K562 (cell line): ENCODE measurements around the gene TMEM176A. TPM values are rescaled to one million over a fixed set of nuclear protein-coding genes. Genes with fewer than 3 reads are reported as not detected.

Source experiments
- BMI1 ChIP-seq: fragments of 150-350 bp; IDR thresholded peaks from 2 replicates; pipeline ENCODE4 v1.6.1; 2014; ENCODE audit warnings: low read length
- DACH1 ChIP-seq: fragments of 450-650 bp; IDR thresholded peaks from 2 replicates; pipeline ENCODE4 v1.6.1; 2018; ENCODE audit not compliant: partially characterized antibody
- EHMT2 ChIP-seq: fragments of 450-650 bp; IDR thresholded peaks from 2 replicates; pipeline ENCODE4 v1.6.1; 2018; ENCODE audit warnings: antibody characterized with exemption
- ESRRA ChIP-seq: fragments of 450-650 bp; IDR thresholded peaks from 2 replicates; pipeline ENCODE4 v1.6.1; 2014; ENCODE audit warnings: low read depth, mild to moderate bottlenecking, moderate library complexity, borderline replicate concordance
- ETV5 ChIP-seq: sonication (generic); formaldehyde crosslinking; IDR thresholded peaks from 2 replicates; pipeline ENCODE4 v1.4.0; 2020; ENCODE audit warnings: low read depth, mild to moderate bottlenecking, missing genetic modification reagents
- EZH2 ChIP-seq: IDR thresholded peaks from 2 replicates; pipeline ENCODE4 v1.6.1; 2012; ENCODE audit warnings: low read depth, mild to moderate bottlenecking, inconsistent platforms, low read length, borderline replicate concordance
- GABPB1 ChIP-seq: sonication (generic); formaldehyde crosslinking; IDR thresholded peaks from 2 replicates; pipeline ENCODE4 v1.8.0; 2022; ENCODE audit warnings: mild to moderate bottlenecking, missing genetic modification reagents
- HNRNPH1 ChIP-seq: fragments of 200-400 bp; formaldehyde crosslinking; optimal IDR thresholded peaks from 2 replicates; pipeline ENCODE3; 2017; ENCODE audit warnings: low read depth, mild to moderate bottlenecking, low read length, moderate library complexity
- LEF1 ChIP-seq: fragments of 450-650 bp; IDR thresholded peaks from 2 replicates; pipeline ENCODE4 v1.6.1; 2016; ENCODE audit warnings: mild to moderate bottlenecking
- MECOM ChIP-seq: fragments of 250-450 bp; sonication (Bioruptor Pico); IDR thresholded peaks from 2 replicates; pipeline ENCODE4 v1.8.0; 2022; ENCODE audit warnings: inconsistent platforms
- MEIS2 ChIP-seq: fragments of 450-650 bp; IDR thresholded peaks from 2 replicates; pipeline ENCODE4 v1.6.1; 2014; ENCODE audit warnings: mild to moderate bottlenecking; ENCODE audit not compliant: partially characterized antibody
- ZFP1 ChIP-seq: fragments of 450-650 bp; formaldehyde crosslinking; IDR thresholded peaks from 2 replicates; pipeline ENCODE4 v1.4.0; 2020; ENCODE audit warnings: mild to moderate bottlenecking, mixed read lengths
- ZNF586 ChIP-seq: fragments of 450-650 bp; formaldehyde crosslinking; conservative IDR thresholded peaks from 2 replicates; pipeline ENCODE4 v1.4.0; 2020; ENCODE audit warnings: mild to moderate bottlenecking, moderate library complexity
- polyA plus RNA-seq, 8 experiments: library from polyadenylated mRNA; depleted of rRNA in 4 of 8; stranded (reverse) in 5 of 8; unstranded in 3 of 8; fragments of >200 nt; fragmentation: Nextera tagmentation in 2 of 8; fragmentation: Illumina TruSeq in 1 of 8; extraction: Ambion mirVana in 2 of 8; extraction: Trizol in 1 of 8; gene quantifications; 2 replicates each; pipeline versions ENCODE4 v1.2.1 to v1.2.3, GENCODE V29; 2011 to 2014; ENCODE audit warnings: inconsistent platforms in 1 of 8, missing spikeins in 1 of 8
- total RNA-seq, 7 experiments: library from RNA; depleted of rRNA in 6 of 7; stranded (reverse); fragments of >200 nt in 6 of 7; fragmentation: Illumina TruSeq in 2 of 7; extraction: Trizol in 2 of 7; gene quantifications; 2 replicates each; pipeline versions ENCODE4 v1.2.1 to v1.2.3, GENCODE V29; 2011 to 2021; ENCODE audit warnings: low replicate concordance in 1 of 7
- TF ChIP-seq, protein P1 (sequence below): fragments of 450-650 bp; formaldehyde crosslinking; IDR thresholded peaks from 2 replicates; pipeline ENCODE4 v1.4.0; 2022; ENCODE audit warnings: missing genetic modification characterization
- TF ChIP-seq, protein P2 (sequence below), 3 experiments: fragments of 200-800 bp in 1 of 3; fragments of 250-450 bp in 1 of 3; fragments of 450-650 bp in 1 of 3; sonication (Bioruptor Pico) in 1 of 3; sonication (Bioruptor generic) in 1 of 3; formaldehyde crosslinking in 1 of 3; IDR thresholded peaks; 2 replicates each; pipeline versions ENCODE4 v1.6.1 to v1.8.0; 2016 to 2022; ENCODE audit warnings: mild to moderate bottlenecking in 2 of 3, missing genetic modification characterization in 2 of 3, missing compliant biosample characterization in 1 of 3, moderate library complexity in 1 of 3
- TF ChIP-seq, protein P3 (sequence below), 2 experiments: fragments of 450-650 bp; IDR thresholded peaks; 2 replicates each; pipeline ENCODE4 v1.6.1; 2018; ENCODE audit warnings: mild to moderate bottlenecking in 2 of 2, low read depth in 1 of 2; ENCODE audit not compliant: partially characterized antibody in 2 of 2

TMEM176A gene
- total and polyA plus RNA-seq, 9 of the 15 experiments (the other 6 are each of a cell fraction or from before 2014, with no cell fraction given) = 0.31 TPM; not detected in 8

DNA sequence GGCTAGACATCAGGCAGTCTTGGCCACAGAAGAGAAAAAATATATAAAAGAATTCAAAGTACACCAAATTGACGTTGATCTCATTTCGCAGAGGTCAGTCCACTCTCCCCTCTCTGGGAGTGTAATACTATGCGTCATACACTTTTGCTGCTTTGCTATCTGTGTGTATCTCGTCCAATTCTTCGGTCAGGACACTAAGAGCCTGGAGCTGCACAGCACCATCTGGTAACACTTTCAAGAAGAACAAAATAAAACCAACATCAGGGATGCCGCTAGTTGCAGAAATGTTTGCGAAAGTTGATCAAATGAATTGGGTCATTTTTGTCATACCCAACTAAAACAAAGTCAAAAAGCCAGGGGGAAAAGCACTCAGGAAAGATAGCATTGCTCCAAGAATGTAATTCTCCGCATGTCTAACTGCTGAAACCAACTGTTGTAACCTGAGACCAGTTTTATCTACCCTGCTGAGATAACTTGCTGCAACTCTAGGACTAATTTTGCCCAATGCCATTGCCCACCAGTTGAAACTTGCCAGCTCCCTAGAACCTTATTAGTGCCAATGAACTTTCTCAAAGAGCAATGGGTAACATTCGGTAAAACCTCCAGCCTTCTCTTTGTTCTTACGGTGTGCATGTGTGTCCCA is 23.0 kb downstream of the TMEM176A start (continued):
- TF ChIP-seq ZNF586 (no peak), ESRRA (peak; percentile 30; the same call in 1 of the 2 replicates), GABPB1 (no peak), MEIS2 (no peak), EZH2 (no peak), EHMT2 (no peak), DACH1 (no peak), ZFP1 (CRISPR knock-in tag) (peak; percentile 68; the same call in 1 of the 2 replicates), LEF1 (peak; percentile 61; the same call in 1 of the 2 replicates), BMI1 (no peak), HNRNPH1 (no peak), ETV5 (CRISPR knock-in tag) (no peak), MECOM (CRISPR knock-in tag) (0 out of 2 replicates have a peak, but pooled peaks have one; percentile 7)
- TF ChIP-seq, protein P1, sequence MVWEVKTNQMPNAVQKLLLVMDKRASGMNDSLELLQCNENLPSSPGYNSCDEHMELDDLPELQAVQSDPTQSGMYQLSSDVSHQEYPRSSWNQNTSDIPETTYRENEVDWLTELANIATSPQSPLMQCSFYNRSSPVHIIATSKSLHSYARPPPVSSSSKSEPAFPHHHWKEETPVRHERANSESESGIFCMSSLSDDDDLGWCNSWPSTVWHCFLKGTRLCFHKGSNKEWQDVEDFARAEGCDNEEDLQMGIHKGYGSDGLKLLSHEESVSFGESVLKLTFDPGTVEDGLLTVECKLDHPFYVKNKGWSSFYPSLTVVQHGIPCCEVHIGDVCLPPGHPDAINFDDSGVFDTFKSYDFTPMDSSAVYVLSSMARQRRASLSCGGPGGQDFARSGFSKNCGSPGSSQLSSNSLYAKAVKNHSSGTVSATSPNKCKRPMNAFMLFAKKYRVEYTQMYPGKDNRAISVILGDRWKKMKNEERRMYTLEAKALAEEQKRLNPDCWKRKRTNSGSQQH (CRISPR knock-in tag) = no peak
- TF ChIP-seq, protein P2, sequence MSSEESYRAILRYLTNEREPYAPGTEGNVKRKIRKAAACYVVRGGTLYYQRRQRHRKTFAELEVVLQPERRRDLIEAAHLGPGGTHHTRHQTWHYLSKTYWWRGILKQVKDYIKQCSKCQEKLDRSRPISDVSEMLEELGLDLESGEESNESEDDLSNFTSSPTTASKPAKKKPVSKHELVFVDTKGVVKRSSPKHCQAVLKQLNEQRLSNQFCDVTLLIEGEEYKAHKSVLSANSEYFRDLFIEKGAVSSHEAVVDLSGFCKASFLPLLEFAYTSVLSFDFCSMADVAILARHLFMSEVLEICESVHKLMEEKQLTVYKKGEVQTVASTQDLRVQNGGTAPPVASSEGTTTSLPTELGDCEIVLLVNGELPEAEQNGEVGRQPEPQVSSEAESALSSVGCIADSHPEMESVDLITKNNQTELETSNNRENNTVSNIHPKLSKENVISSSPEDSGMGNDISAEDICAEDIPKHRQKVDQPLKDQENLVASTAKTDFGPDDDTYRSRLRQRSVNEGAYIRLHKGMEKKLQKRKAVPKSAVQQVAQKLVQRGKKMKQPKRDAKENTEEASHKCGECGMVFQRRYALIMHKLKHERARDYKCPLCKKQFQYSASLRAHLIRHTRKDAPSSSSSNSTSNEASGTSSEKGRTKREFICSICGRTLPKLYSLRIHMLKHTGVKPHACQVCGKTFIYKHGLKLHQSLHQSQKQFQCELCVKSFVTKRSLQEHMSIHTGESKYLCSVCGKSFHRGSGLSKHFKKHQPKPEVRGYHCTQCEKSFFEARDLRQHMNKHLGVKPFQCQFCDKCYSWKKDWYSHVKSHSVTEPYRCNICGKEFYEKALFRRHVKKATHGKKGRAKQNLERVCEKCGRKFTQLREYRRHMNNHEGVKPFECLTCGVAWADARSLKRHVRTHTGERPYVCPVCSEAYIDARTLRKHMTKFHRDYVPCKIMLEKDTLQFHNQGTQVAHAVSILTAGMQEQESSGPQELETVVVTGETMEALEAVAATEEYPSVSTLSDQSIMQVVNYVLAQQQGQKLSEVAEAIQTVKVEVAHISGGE (CRISPR knock-in tag; IDR thresholded peaks at IDR 0.05) = no peak
- TF ChIP-seq, protein P3, sequence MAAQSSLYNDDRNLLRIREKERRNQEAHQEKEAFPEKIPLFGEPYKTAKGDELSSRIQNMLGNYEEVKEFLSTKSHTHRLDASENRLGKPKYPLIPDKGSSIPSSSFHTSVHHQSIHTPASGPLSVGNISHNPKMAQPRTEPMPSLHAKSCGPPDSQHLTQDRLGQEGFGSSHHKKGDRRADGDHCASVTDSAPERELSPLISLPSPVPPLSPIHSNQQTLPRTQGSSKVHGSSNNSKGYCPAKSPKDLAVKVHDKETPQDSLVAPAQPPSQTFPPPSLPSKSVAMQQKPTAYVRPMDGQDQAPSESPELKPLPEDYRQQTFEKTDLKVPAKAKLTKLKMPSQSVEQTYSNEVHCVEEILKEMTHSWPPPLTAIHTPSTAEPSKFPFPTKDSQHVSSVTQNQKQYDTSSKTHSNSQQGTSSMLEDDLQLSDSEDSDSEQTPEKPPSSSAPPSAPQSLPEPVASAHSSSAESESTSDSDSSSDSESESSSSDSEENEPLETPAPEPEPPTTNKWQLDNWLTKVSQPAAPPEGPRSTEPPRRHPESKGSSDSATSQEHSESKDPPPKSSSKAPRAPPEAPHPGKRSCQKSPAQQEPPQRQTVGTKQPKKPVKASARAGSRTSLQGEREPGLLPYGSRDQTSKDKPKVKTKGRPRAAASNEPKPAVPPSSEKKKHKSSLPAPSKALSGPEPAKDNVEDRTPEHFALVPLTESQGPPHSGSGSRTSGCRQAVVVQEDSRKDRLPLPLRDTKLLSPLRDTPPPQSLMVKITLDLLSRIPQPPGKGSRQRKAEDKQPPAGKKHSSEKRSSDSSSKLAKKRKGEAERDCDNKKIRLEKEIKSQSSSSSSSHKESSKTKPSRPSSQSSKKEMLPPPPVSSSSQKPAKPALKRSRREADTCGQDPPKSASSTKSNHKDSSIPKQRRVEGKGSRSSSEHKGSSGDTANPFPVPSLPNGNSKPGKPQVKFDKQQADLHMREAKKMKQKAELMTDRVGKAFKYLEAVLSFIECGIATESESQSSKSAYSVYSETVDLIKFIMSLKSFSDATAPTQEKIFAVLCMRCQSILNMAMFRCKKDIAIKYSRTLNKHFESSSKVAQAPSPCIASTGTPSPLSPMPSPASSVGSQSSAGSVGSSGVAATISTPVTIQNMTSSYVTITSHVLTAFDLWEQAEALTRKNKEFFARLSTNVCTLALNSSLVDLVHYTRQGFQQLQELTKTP (IDR thresholded peaks at IDR 0.05; ENCODE audit: low read depth in 1 of 2, partially characterized antibody in 2 of 2) = no peak
